HFF-Myc (cell line): ENCODE results near the gene RHOC.

ENCODE experiments used
- DNase-seq: peaks from one replicate; pipeline ENCODE4 v3.0.0-alpha.2; 2011; ENCODE audit warnings: low read depth; ENCODE audit errors: extremely low read depth
- H3K4me3 ChIP-seq: replicated peaks from 2 replicates; pipeline ENCODE4 v1.5.1; 2011; ENCODE audit warnings: low read depth, mild to moderate bottlenecking, control low read depth, low read length
- TF ChIP-seq, protein P1 (sequence below): IDR thresholded peaks from 2 replicates; pipeline ENCODE4 v1.5.1; 2012; ENCODE audit warnings: mild to moderate bottlenecking, low read depth, low read length, control low read depth; ENCODE audit errors: missing control alignments

The RHOC gene

GRCh38 chr1:112712701-112713128 is 5.8 kb upstream of the RHOC start:
- no peak for DNase-seq
- no peak overlapping the region for H3K4me3 ChIP-seq
- TF ChIP-seq, protein P1, sequence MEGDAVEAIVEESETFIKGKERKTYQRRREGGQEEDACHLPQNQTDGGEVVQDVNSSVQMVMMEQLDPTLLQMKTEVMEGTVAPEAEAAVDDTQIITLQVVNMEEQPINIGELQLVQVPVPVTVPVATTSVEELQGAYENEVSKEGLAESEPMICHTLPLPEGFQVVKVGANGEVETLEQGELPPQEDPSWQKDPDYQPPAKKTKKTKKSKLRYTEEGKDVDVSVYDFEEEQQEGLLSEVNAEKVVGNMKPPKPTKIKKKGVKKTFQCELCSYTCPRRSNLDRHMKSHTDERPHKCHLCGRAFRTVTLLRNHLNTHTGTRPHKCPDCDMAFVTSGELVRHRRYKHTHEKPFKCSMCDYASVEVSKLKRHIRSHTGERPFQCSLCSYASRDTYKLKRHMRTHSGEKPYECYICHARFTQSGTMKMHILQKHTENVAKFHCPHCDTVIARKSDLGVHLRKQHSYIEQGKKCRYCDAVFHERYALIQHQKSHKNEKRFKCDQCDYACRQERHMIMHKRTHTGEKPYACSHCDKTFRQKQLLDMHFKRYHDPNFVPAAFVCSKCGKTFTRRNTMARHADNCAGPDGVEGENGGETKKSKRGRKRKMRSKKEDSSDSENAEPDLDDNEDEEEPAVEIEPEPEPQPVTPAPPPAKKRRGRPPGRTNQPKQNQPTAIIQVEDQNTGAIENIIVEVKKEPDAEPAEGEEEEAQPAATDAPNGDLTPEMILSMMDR = no peak

DNA sequence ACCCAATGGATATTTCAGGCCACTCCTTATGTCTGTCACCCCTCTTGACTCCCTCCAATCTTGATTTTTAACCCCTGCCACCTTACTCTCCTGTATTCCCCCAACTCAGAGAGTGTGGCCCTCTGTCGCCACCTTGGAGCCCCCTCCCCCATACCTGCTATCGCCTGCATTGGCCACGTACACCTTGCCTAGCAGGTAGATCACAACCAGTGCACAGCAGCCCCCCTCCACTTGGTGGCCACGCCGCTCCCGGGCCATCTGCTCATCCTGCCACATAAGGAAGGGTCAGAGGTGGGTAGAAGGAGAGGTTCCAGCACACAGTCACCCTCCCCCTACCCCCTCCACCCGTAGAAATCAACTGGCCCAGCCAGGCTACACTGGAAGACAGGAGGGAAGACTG is 5.3 kb upstream of the RHOC start:
- no peak for DNase-seq
- no peak overlapping the region for H3K4me3 ChIP-seq
- TF ChIP-seq, protein P1 = no peak

GRCh38 chr1:112711670-112712069 is 4.7 kb upstream of the RHOC start:
- no peak overlapping the region for H3K4me3 ChIP-seq
- TF ChIP-seq, protein P1 = no peak
- DNase-seq = no peak

DNA sequence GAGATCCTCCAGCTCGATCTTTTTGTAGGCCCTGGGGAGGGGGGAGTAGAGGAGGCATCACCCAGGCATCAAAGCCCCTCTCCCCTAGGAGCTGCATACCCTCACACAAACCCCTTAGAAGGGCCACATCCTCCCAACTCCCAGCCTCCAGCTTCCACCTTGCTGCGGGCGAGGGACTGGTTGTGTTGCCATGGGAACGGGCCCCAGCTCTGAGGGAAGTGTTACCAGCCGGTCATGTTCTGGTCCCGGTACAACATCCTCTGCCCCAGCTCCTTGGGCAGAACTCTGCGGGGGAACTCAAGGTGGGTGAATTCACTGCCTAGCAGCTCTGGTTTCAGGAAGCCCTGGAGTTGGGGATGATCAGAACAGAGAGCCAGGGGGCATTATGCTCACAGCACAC is 4.1 kb upstream of the RHOC start:
- H3K4me3 ChIP-seq = no peak overlapping the region
- TF ChIP-seq, protein P1 = no peak
- no peak for DNase-seq

DNA sequence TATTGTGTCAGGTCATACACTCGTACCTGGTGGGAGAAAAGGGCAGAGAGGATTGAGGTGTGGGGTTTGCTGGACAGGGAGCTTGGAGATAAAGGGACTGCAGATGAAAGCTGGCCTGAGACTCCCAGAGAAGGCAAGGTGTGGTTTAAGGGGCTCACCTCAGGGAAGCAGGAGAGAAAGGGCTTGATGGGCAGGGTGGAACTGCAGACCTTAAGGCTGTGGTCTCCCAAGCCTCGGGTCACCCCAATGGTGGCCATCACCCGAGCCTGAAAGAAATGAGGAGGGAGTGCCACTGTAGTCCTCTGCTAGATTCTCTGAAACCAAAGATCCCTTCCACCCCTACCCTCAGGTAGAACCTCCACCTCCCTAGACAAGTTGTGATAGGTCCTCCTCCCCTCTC is 3.7 kb upstream of the RHOC start:
- H3K4me3 ChIP-seq = no peak overlapping the region
- TF ChIP-seq, protein P1 = no peak
- no peak for DNase-seq

DNA sequence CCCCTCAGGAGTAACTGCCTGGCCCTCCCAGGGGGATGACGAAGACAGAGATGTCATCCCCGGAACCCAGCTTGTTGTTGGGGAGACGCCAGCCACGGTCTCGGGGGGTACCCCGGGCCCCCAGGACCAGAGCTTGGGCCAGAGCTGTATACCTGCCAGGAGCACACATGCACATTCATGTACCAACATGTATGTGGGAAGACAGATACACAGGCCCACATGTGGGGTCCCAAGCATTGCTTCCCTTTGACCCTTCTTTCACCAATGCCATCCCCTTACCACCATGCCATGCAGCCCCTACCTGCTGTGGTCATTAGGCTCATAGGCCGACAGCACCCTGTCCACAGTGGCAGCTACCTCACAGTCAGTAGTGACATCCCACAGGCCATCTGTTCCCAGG is 3.2 kb upstream of the RHOC start:
- TF ChIP-seq, protein P1 = no peak
- no peak for DNase-seq
- H3K4me3 ChIP-seq = no peak overlapping the region

DNA sequence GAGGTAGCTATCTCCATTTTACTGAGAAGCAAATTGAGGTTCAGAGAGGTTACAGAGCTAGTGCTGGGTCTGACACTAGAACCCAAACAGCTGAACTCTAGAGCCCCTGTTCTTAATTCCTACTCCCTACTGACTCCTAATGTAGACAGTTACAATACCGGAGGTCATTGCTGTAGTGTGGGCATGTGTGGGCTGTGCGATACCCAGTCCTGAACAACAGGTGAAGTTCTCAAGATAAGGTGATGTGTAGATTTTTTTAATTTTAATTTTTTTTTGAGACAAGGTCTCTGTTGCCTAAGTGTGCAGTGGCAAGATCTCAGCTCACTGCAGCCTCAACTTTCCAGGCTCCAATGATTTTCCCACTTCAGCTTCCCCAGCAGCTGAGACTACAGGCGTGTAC is 1.6 kb upstream of the RHOC start:
- TF ChIP-seq, protein P1 = no peak
- no peak for DNase-seq
- H3K4me3 ChIP-seq = no peak overlapping the region
